GM12878 (cell line): ENCODE results near the gene FKBP8. TPM values are rescaled to one million over a fixed set of nuclear protein-coding genes. Genes with fewer than 3 reads are reported as not detected.

ENCODE experiments used
- ATAC-seq: fragments of 200-7000 bp; cut with Tn5 transposase; 3 replicates; pipeline ENCODE4 v1.9.1; 2020; ENCODE audit warnings: mild to moderate bottlenecking, moderate library complexity
- BruUV-seq: library from RNA; stranded (reverse); fragments of 400-500 nt; replicated peaks from 2 replicates; lab custom pipeline; 2021; lab: Mats Ljungman, UMichigan
- CTCF ChIA-PET: fragments of 300-600 bp; sonication (Branson Sonifier 250); formaldehyde crosslinking; extraction: SDS; loops from one replicate; lab custom pipeline; 2021; ENCODE audit warnings: inconsistent platforms; lab: Yijun Ruan, JAX
- POLR2A ChIA-PET: fragments of 350-600 bp; formaldehyde crosslinking; extraction: SDS; loops from one replicate; lab custom pipeline; 2021; ENCODE audit warnings: inconsistent platforms; lab: Charles Lee
- RAD21 ChIA-PET: fragments of 300-600 bp; sonication (Branson Sonifier 250); formaldehyde crosslinking; loops from one replicate; lab custom pipeline; 2023; ENCODE audit warnings: antibody characterized with exemption; ENCODE audit not compliant: unreplicated experiment; lab: Charles Lee
- SMC1A ChIA-PET: fragments of 300-600 bp; sonication (Branson Sonifier 250); formaldehyde crosslinking; loops from one replicate; lab custom pipeline; 2023; ENCODE audit not compliant: unreplicated experiment, uncharacterized antibody; lab: Charles Lee
- DNase-seq: peaks from one replicate; pipeline ENCODE4 v3.0.0-alpha.2; 2011; ENCODE audit warnings: low read depth, low spot score
- FAIRE-seq: peaks from 3 replicates; lab custom pipeline; 2011; peaks lifted over from hg19 to GRCh38; lab: Jason Lieb, UNC
- H2AFZ ChIP-seq: 2 replicates; pipeline ENCODE4 v1.6.0; 2011; ENCODE audit warnings: low read depth, low read length, control low read depth; ENCODE audit not compliant: control insufficient read depth
- H3K27ac ChIP-seq: 2 replicates; pipeline ENCODE4 v1.5.1; 2011; ENCODE audit warnings: control low read depth; ENCODE audit not compliant: control insufficient read depth, insufficient read depth
- H3K27me3 ChIP-seq, 2 experiments: replicated peaks in 1 of 2; 2 replicates each; pipeline versions ENCODE4 v1.6.0 to v1.6.1; 2011; ENCODE audit warnings: low read length in 1 of 2; ENCODE audit not compliant: control insufficient read depth in 2 of 2, insufficient read depth in 2 of 2
- H3K36me3 ChIP-seq, 2 experiments: 2 replicates each; pipeline ENCODE4 v1.5.1; 2011; ENCODE audit warnings: low read length in 1 of 2; ENCODE audit not compliant: control insufficient read depth in 2 of 2, insufficient read depth in 2 of 2
- H3K4me1 ChIP-seq: 2 replicates; pipeline ENCODE4 v1.6.1; 2011; ENCODE audit warnings: mild to moderate bottlenecking, low read length, moderate library complexity, mixed read lengths; ENCODE audit not compliant: control insufficient read depth, insufficient read depth
- H3K4me2 ChIP-seq: 2 replicates; pipeline ENCODE4 v1.6.0; 2011; ENCODE audit warnings: control low read depth; ENCODE audit not compliant: control insufficient read depth, insufficient read depth
- H3K4me3 ChIP-seq: fragments of 200-600 bp; sonication (generic); 2 replicates; pipeline ENCODE4 v1.5.1; 2016
- H3K79me2 ChIP-seq: 2 replicates; pipeline ENCODE4 v1.6.0; 2011; ENCODE audit warnings: low read length; ENCODE audit not compliant: control insufficient read depth, insufficient read depth
- H3K9ac ChIP-seq: 2 replicates; pipeline ENCODE4 v1.8.0; 2011; ENCODE audit warnings: low read length, control low read depth, mixed read lengths; ENCODE audit not compliant: control insufficient read depth, insufficient read depth
- H3K9me3 ChIP-seq: replicated peaks from 3 replicates; pipeline ENCODE4 v1.5.1; 2011; ENCODE audit warnings: mild to moderate bottlenecking, low read length; ENCODE audit not compliant: control insufficient read depth, insufficient read depth
- H4K20me1 ChIP-seq: 2 replicates; pipeline ENCODE4 v1.6.0; 2011; ENCODE audit not compliant: control insufficient read depth, insufficient read depth
- CBFB ChIP-seq: IDR thresholded peaks from 2 replicates; pipeline ENCODE4 v1.6.1; 2016; ENCODE audit warnings: antibody characterized with exemption, low read depth
- CBX5 ChIP-seq: sonication (generic); IDR thresholded peaks from 2 replicates; pipeline ENCODE4 v1.6.1; 2016; ENCODE audit warnings: low read depth, moderate library complexity, mild to moderate bottlenecking, inconsistent platforms
- KAT2A ChIP-seq: conservative IDR thresholded peaks from 2 replicates; pipeline ENCODE4 v1.6.1; 2011; ENCODE audit warnings: low read depth, low read length; ENCODE audit not compliant: control insufficient read depth
- KLF5 ChIP-seq: fragments of 450-650 bp; IDR thresholded peaks from 2 replicates; pipeline ENCODE4 v1.6.1; 2014; ENCODE audit warnings: mild to moderate bottlenecking; ENCODE audit not compliant: partially characterized antibody
- MEF2A ChIP-seq: IDR thresholded peaks from 2 replicates; pipeline ENCODE4 v1.6.1; 2011; ENCODE audit warnings: low read depth, mild to moderate bottlenecking, low read length, moderate library complexity; ENCODE audit not compliant: insufficient read depth
- MYB ChIP-seq: fragments of 150-350 bp; IDR thresholded peaks from 2 replicates; pipeline ENCODE4 v1.6.1; 2014; ENCODE audit warnings: mild to moderate bottlenecking, low read depth, low read length, borderline replicate concordance
- NFXL1 ChIP-seq: fragments of 450-650 bp; IDR thresholded peaks from 2 replicates; pipeline ENCODE4 v1.6.1; 2017; ENCODE audit warnings: antibody characterized with exemption, mild to moderate bottlenecking, borderline replicate concordance
- SPI1 ChIP-seq: IDR thresholded peaks from 2 replicates; pipeline ENCODE4 v1.6.1; 2011; ENCODE audit warnings: low read depth, mild to moderate bottlenecking, low read length, moderate library complexity, borderline replicate concordance; ENCODE audit not compliant: insufficient read depth
- ZNF622 ChIP-seq: fragments of 450-650 bp; IDR thresholded peaks from 2 replicates; pipeline ENCODE4 v1.6.1; 2017; ENCODE audit warnings: mild to moderate bottlenecking, inconsistent platforms
- WGBS: methylation state at CpG from one replicate; pipeline ENCODE4 v1.1.6; 2016; ENCODE audit warnings: low lambda C conversion rate; ENCODE audit not compliant: insufficient replicate concordance, insufficient coverage; ENCODE audit errors: missing lambda C conversion rate; 5-methylcytosine and 5-hydroxymethylcytosine counted together
- in situ Hi-C: fragments of 300-500 bp; cut with MboI; formaldehyde crosslinking; loops from 9 replicates; pipeline ENCODE4 v1.14.3; 2018; ENCODE audit warnings: mixed read lengths
- intact Hi-C: fragments of 100-400 bp; cut with micrococcal nuclease; formaldehyde crosslinking; loops from one replicate; pipeline ENCODE4 v1.14.2; 2022; ENCODE audit not compliant: unreplicated experiment
- polyA plus RNA-seq, 11 experiments: library from polyadenylated mRNA; depleted of rRNA in 4 of 11; unstranded in 6 of 11; stranded (reverse) in 5 of 11; fragments of >200 nt; fragmentation: Nextera tagmentation in 4 of 11; fragmentation: Illumina TruSeq in 1 of 11; extraction: Ambion mirVana in 4 of 11; extraction: Trizol in 1 of 11; gene quantifications; 1 replicate in 1 of 11; 2 replicates in 10 of 11; pipeline versions ENCODE4 v1.2.1 to v1.2.3, GENCODE V29; 2011 to 2016; ENCODE audit warnings: inconsistent platforms in 2 of 11, missing spikeins in 2 of 11, low read depth in 1 of 11
- total RNA-seq, 4 experiments: library from RNA; depleted of rRNA in 3 of 4; stranded (reverse); fragments of >200 nt in 3 of 4; fragmentation: Illumina TruSeq in 1 of 4; extraction: Trizol in 1 of 4; gene quantifications; 2 replicates each; pipeline versions ENCODE4 v1.2.1 to v1.2.3, GENCODE V29; 2013 to 2021
- TF ChIP-seq, protein P1 (sequence below): fragments of 450-650 bp; IDR thresholded peaks from 2 replicates; pipeline ENCODE4 v1.6.1; 2016; ENCODE audit warnings: mild to moderate bottlenecking, moderate library complexity, borderline replicate concordance
- TF ChIP-seq, protein P2 (sequence below): fragments of 450-650 bp; IDR thresholded peaks from 2 replicates; pipeline ENCODE4 v1.6.1; 2017; ENCODE audit warnings: antibody characterized with exemption, mild to moderate bottlenecking, moderate library complexity
- TF ChIP-seq, protein P3 (sequence below): IDR thresholded peaks from 2 replicates; pipeline ENCODE4 v1.6.1; 2011; ENCODE audit warnings: low read depth, mild to moderate bottlenecking, low read length, moderate library complexity, borderline replicate concordance; ENCODE audit errors: extremely low read depth
- TF ChIP-seq, protein P4 (sequence below): fragments of 450-650 bp; IDR thresholded peaks from 2 replicates; pipeline ENCODE4 v1.6.1; 2017; ENCODE audit warnings: low read depth, mild to moderate bottlenecking, moderate library complexity

FKBP8 gene
- total and polyA plus RNA-seq, 10 of the 15 experiments (the other 5 are each of a cell fraction or from before 2014, with no cell fraction given) = 0.13 to 205 (median 95.4) TPM

DNA sequence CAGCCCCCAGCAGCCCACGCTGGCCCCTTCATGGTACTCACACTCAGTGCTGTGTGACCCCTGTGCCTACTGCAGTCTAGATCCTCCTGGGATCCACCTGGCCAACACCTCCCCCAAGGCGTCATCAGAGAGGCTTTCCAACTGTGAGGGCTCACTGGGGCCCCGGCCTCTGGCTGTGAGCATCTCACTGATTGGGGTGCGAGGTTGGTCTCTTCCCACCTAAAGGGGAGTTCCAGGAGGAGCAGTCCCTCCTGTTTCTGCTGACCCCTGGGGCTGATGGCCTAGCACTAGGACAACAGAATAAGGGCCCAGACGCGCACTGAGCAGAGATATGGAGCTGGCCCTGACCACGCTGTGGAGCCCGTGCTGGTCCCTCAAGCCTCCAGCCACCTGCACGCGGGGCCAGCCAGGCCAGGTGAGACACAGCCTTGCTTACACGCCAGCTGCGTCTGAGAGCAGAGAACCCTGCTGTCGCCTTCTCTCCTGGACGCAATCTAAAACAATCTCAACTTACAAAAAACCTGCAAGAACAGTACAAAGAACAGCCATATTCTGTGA, 53.7 kb downstream of the FKBP8 start:
- Histone ChIP-seq H2AFZ (no peak overlapping the region), H3K4me1 (peaks cover 2% of the 10 kb centered on the region), H3K9me3 (no peaks in the 10 kb centered on the region), H3K36me3 (peaks cover 3% of the 10 kb centered on the region in 2 experiments; a peak in 3 of 4 replicates), H3K9ac (no peak overlapping the region), H4K20me1 (peaks cover 5% of the 10 kb centered on the region), H3K4me3 (no peak overlapping the region), H3K4me2 (no peak overlapping the region), H3K27ac (no peak overlapping the region), H3K27me3 (no peaks in the 10 kb centered on the region), H3K79me2 (peaks cover 42% of the 10 kb centered on the region)
- RAD21 ChIA-PET = no interaction called here
- 93% methylated on average over 14 of the region's 14 CpGs for WGBS
- SMC1A ChIA-PET = no interaction called here
- in situ Hi-C loops (no loop called here), intact Hi-C loops (no loop called here)
- POLR2A ChIA-PET = no interaction called here
- no peak for TF ChIP-seq ZNF622
- no peak for TF ChIP-seq CBX5
- no peak for TF ChIP-seq KAT2A
- TF ChIP-seq KLF5 = no peak
- no peak for TF ChIP-seq CBFB
- TF ChIP-seq, protein P1, sequence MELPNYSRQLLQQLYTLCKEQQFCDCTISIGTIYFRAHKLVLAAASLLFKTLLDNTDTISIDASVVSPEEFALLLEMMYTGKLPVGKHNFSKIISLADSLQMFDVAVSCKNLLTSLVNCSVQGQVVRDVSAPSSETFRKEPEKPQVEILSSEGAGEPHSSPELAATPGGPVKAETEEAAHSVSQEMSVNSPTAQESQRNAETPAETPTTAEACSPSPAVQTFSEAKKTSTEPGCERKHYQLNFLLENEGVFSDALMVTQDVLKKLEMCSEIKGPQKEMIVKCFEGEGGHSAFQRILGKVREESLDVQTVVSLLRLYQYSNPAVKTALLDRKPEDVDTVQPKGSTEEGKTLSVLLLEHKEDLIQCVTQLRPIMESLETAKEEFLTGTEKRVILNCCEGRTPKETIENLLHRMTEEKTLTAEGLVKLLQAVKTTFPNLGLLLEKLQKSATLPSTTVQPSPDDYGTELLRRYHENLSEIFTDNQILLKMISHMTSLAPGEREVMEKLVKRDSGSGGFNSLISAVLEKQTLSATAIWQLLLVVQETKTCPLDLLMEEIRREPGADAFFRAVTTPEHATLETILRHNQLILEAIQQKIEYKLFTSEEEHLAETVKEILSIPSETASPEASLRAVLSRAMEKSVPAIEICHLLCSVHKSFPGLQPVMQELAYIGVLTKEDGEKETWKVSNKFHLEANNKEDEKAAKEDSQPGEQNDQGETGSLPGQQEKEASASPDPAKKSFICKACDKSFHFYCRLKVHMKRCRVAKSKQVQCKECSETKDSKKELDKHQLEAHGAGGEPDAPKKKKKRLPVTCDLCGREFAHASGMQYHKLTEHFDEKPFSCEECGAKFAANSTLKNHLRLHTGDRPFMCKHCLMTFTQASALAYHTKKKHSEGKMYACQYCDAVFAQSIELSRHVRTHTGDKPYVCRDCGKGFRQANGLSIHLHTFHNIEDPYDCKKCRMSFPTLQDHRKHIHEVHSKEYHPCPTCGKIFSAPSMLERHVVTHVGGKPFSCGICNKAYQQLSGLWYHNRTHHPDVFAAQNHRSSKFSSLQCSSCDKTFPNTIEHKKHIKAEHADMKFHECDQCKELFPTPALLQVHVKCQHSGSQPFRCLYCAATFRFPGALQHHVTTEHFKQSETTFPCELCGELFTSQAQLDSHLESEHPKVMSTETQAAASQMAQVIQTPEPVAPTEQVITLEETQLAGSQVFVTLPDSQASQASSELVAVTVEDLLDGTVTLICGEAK = no peak
- TF ChIP-seq SPI1 = no peak
- TF ChIP-seq MEF2A = no peak
- no peak for TF ChIP-seq NFXL1
- TF ChIP-seq, protein P2, sequence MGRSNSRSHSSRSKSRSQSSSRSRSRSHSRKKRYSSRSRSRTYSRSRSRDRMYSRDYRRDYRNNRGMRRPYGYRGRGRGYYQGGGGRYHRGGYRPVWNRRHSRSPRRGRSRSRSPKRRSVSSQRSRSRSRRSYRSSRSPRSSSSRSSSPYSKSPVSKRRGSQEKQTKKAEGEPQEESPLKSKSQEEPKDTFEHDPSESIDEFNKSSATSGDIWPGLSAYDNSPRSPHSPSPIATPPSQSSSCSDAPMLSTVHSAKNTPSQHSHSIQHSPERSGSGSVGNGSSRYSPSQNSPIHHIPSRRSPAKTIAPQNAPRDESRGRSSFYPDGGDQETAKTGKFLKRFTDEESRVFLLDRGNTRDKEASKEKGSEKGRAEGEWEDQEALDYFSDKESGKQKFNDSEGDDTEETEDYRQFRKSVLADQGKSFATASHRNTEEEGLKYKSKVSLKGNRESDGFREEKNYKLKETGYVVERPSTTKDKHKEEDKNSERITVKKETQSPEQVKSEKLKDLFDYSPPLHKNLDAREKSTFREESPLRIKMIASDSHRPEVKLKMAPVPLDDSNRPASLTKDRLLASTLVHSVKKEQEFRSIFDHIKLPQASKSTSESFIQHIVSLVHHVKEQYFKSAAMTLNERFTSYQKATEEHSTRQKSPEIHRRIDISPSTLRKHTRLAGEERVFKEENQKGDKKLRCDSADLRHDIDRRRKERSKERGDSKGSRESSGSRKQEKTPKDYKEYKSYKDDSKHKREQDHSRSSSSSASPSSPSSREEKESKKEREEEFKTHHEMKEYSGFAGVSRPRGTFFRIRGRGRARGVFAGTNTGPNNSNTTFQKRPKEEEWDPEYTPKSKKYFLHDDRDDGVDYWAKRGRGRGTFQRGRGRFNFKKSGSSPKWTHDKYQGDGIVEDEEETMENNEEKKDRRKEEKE = no peak
- TF ChIP-seq, protein P3, sequence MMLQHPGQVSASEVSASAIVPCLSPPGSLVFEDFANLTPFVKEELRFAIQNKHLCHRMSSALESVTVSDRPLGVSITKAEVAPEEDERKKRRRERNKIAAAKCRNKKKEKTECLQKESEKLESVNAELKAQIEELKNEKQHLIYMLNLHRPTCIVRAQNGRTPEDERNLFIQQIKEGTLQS = no peak
- TF ChIP-seq, protein P4, sequence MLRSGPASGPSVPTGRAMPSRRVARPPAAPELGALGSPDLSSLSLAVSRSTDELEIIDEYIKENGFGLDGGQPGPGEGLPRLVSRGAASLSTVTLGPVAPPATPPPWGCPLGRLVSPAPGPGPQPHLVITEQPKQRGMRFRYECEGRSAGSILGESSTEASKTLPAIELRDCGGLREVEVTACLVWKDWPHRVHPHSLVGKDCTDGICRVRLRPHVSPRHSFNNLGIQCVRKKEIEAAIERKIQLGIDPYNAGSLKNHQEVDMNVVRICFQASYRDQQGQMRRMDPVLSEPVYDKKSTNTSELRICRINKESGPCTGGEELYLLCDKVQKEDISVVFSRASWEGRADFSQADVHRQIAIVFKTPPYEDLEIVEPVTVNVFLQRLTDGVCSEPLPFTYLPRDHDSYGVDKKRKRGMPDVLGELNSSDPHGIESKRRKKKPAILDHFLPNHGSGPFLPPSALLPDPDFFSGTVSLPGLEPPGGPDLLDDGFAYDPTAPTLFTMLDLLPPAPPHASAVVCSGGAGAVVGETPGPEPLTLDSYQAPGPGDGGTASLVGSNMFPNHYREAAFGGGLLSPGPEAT = no peak
- TF ChIP-seq MYB = no peak
- no TSS peak for BruUV-seq
- no peak for DNase-seq
- CTCF ChIA-PET = interaction anchor here (1.7 kb wide), 1 partner anchor 10 kb away, joined by 3 read pairs; no protein-coding TSS in a partner anchor
- FAIRE-seq = no peak
- no peak for ATAC-seq
